Measurements from ENCODE around the gene RAI1.

- TF ChIP-seq CTCF (conservative IDR thresholded peaks at IDR 0.05; ENCODE audit: low read depth, low read length) (no peak), EZH2 (IDR thresholded peaks at IDR 0.05; ENCODE audit: borderline replicate concordance, low read depth, low read length, poor library complexity, severe bottlenecking) (no peak)
Observed at GRCh38 chr17:17694169-17695081, 13.2 kb downstream of the RAI1 start.
